NCI-H1048 (cell line): ENCODE data around the gene TPRA1.

ENCODE experiments used
- DNase-seq: peaks from one replicate; lab custom pipeline; 2025; lab: John Stamatoyannopoulos, UW

The TPRA1 gene

GRCh38 chr3:127590593-127591465 is at the start of gene TPRA1:
TPRA1 (minus strand) TSS chr3:127590733; CDS start chr3:127580146, 10,587 bp downstream.
- peak; percentile 91 for DNase-seq

GRCh38 chr3:127640042-127640355 is 49.5 kb upstream of the TPRA1 start:
- no peak for DNase-seq

- DNase-seq = no peak
These were observed 48.9 kb upstream of the TPRA1 start for GRCh38 chr3:127639173-127640041.

GRCh38 chr3:127637971-127638370 is 47.4 kb upstream of the TPRA1 start:
- no peak for DNase-seq

- DNase-seq = no peak
These were observed 47.0 kb upstream of the TPRA1 start for GRCh38 chr3:127637546-127637945.

- no peak for DNase-seq
These were observed 44.1 kb upstream of the TPRA1 start for GRCh38 chr3:127634653-127635052.

GRCh38 chr3:127632035-127632820 is 41.7 kb upstream of the TPRA1 start:
- DNase-seq = no peak

- DNase-seq = no peak
These were observed 40.5 kb upstream of the TPRA1 start for GRCh38 chr3:127630811-127631714.

GRCh38 chr3:127629467-127630403 is 39.2 kb upstream of the TPRA1 start:
- DNase-seq = no peak

GRCh38 chr3:127628788-127629466 is 38.4 kb upstream of the TPRA1 start, which contains the start of gene PODXL2:
PODXL2 (plus strand) TSS chr3:127629185; CDS start chr3:127629220, 35 bp downstream.
- DNase-seq = no peak

- no peak for DNase-seq
These were observed 37.9 kb upstream of the TPRA1 start for GRCh38 chr3:127628426-127628787.

- DNase-seq = no peak
These were observed 35.3 kb upstream of the TPRA1 start for GRCh38 chr3:127625821-127626220.

GRCh38 chr3:127624063-127624462 is 33.5 kb upstream of the TPRA1 start:
- no peak for DNase-seq

- no peak for DNase-seq
These were observed 32.4 kb upstream of the TPRA1 start for GRCh38 chr3:127622772-127623576.

GRCh38 chr3:127622031-127622430 is 31.5 kb upstream of the TPRA1 start:
- no peak for DNase-seq

GRCh38 chr3:127620637-127621375 is 30.3 kb upstream of the TPRA1 start:
- no peak for DNase-seq

- DNase-seq = no peak
These were observed 28.4 kb upstream of the TPRA1 start for GRCh38 chr3:127618891-127619290.
